ENCODE results near the gene TLX2. TPM values are rescaled to one million over a fixed set of nuclear protein-coding genes. Genes with fewer than 3 reads are reported as not detected.

Gene TLX2
- total and polyA plus RNA-seq, 2 of the 13 experiments (the other 11 are each of a cell fraction or from before 2014, with no cell fraction given): 0.05 to 0.20 TPM

DNA sequence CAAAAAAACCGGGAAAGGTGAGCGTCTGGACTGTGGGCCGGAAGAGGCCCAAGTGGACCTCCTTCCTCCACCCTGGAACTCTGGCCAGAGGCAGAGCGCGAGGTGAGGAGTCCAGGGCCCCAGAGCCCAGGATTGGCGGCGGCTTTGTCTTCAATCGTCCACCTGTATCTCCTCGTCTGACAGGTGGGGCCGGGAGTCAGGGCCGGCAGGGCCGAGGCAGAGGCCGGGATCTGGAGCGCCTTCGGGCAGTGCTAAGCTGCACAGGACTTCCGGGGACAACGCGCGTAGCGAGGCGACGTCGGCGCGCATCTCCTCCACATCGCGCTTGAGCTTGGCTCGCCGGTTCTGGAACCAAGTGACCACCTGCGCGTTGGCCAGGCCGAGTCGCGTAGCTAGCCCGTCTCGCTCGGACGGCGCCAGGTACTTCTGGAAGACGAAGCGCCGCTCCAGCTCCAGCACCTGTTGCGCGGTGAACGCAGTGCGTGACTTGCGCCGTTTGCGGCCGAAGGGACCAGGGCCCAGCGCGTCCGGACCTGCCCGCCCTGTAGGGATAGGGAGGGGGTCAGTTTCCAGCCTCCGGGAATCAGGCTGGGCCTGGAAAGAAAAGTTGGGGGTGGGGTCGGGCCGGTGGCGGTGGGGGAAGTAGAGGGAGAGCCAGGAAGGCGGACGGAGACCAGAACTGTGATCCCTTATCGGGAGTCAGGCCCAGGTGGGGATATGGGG, 16.3 kb upstream of the TLX2 start (continued):
- no peak for TF ChIP-seq IRF2 (CRISPR knock-in tag; IDR thresholded peaks at IDR 0.05)
- peak; percentile 85 for TF ChIP-seq ZFX (CRISPR knock-in tag; IDR thresholded peaks at IDR 0.05; ENCODE audit: low read depth)
- TF ChIP-seq, protein P1, sequence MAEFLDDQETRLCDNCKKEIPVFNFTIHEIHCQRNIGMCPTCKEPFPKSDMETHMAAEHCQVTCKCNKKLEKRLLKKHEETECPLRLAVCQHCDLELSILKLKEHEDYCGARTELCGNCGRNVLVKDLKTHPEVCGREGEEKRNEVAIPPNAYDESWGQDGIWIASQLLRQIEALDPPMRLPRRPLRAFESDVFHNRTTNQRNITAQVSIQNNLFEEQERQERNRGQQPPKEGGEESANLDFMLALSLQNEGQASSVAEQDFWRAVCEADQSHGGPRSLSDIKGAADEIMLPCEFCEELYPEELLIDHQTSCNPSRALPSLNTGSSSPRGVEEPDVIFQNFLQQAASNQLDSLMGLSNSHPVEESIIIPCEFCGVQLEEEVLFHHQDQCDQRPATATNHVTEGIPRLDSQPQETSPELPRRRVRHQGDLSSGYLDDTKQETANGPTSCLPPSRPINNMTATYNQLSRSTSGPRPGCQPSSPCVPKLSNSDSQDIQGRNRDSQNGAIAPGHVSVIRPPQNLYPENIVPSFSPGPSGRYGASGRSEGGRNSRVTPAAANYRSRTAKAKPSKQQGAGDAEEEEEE (CRISPR knock-in tag; IDR thresholded peaks at IDR 0.05; ENCODE audit: borderline replicate concordance): no peak
- no peak for TF ChIP-seq THAP11 (CRISPR knock-in tag; IDR thresholded peaks at IDR 0.05)
- no peak for TF ChIP-seq FOXA3 (CRISPR knock-in tag; IDR thresholded peaks at IDR 0.05)
- TF ChIP-seq SMAD9 (CRISPR knock-in tag; IDR thresholded peaks at IDR 0.05): 0 out of 2 replicates have a peak, but pooled peaks have one; percentile 30
- TF ChIP-seq FOXP1 (IDR thresholded peaks at IDR 0.05): no peak
- no peak for TF ChIP-seq FOXP1 (CRISPR knock-in tag; IDR thresholded peaks at IDR 0.05)
- no peak for TF ChIP-seq ZNF24 (IDR thresholded peaks at IDR 0.05)
- no peak for TF ChIP-seq ZNF556 (CRISPR knock-in tag; IDR thresholded peaks at IDR 0.05; ENCODE audit: borderline replicate concordance)
- no peak; the same call in 1 of the 2 replicates for TF ChIP-seq RAD21 (CRISPR knock-in tag; IDR thresholded peaks at IDR 0.05)
- no peak for TF ChIP-seq ZSCAN12 (CRISPR knock-in tag; IDR thresholded peaks at IDR 0.05)
- no peak; the same call in 1 of the 2 replicates for TF ChIP-seq ZNF766 (CRISPR knock-in tag; IDR thresholded peaks at IDR 0.05; ENCODE audit: borderline replicate concordance)
- TF ChIP-seq, protein P2, sequence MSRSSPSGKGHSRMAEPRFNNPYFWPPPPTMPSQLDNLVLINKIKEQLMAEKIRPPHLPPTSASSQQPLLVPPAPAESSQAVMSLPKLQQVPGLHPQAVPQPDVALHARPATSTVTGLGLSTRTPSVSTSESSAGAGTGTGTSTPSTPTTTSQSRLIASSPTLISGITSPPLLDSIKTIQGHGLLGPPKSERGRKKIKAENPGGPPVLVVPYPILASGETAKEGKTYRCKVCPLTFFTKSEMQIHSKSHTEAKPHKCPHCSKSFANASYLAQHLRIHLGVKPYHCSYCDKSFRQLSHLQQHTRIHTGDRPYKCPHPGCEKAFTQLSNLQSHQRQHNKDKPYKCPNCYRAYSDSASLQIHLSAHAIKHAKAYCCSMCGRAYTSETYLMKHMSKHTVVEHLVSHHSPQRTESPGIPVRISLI (CRISPR knock-in tag; IDR thresholded peaks at IDR 0.05; ENCODE audit: borderline replicate concordance): peak; percentile 54; the same call in 1 of the 2 replicates
- TF ChIP-seq, protein P3, sequence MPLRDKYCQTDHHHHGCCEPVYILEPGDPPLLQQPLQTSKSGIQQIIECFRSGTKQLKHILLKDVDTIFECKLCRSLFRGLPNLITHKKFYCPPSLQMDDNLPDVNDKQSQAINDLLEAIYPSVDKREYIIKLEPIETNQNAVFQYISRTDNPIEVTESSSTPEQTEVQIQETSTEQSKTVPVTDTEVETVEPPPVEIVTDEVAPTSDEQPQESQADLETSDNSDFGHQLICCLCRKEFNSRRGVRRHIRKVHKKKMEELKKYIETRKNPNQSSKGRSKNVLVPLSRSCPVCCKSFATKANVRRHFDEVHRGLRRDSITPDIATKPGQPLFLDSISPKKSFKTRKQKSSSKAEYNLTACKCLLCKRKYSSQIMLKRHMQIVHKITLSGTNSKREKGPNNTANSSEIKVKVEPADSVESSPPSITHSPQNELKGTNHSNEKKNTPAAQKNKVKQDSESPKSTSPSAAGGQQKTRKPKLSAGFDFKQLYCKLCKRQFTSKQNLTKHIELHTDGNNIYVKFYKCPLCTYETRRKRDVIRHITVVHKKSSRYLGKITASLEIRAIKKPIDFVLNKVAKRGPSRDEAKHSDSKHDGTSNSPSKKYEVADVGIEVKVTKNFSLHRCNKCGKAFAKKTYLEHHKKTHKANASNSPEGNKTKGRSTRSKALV (CRISPR knock-in tag; IDR thresholded peaks at IDR 0.05): peak; percentile 86
- peak; percentile 54; the same call in 1 of the 2 replicates for TF ChIP-seq ZMYM2 (CRISPR knock-in tag; IDR thresholded peaks at IDR 0.05)
- TF ChIP-seq MXI1 (IDR thresholded peaks at IDR 0.05; ENCODE audit: borderline replicate concordance, low read depth, low read length): no peak
- TF ChIP-seq, protein P4, sequence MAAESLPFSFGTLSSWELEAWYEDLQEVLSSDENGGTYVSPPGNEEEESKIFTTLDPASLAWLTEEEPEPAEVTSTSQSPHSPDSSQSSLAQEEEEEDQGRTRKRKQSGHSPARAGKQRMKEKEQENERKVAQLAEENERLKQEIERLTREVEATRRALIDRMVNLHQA (CRISPR knock-in tag; IDR thresholded peaks at IDR 0.05): no peak
- no peak for TF ChIP-seq RFX1 (IDR thresholded peaks at IDR 0.05)
- TF ChIP-seq, protein P5, sequence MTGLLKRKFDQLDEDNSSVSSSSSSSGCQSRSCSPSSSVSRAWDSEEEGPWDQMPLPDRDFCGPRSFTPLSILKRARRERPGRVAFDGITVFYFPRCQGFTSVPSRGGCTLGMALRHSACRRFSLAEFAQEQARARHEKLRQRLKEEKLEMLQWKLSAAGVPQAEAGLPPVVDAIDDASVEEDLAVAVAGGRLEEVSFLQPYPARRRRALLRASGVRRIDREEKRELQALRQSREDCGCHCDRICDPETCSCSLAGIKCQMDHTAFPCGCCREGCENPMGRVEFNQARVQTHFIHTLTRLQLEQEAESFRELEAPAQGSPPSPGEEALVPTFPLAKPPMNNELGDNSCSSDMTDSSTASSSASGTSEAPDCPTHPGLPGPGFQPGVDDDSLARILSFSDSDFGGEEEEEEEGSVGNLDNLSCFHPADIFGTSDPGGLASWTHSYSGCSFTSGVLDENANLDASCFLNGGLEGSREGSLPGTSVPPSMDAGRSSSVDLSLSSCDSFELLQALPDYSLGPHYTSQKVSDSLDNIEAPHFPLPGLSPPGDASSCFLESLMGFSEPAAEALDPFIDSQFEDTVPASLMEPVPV (CRISPR knock-in tag; IDR thresholded peaks at IDR 0.05): peak; percentile 84; the same call in 1 of the 2 replicates
- TF ChIP-seq, protein P6, sequence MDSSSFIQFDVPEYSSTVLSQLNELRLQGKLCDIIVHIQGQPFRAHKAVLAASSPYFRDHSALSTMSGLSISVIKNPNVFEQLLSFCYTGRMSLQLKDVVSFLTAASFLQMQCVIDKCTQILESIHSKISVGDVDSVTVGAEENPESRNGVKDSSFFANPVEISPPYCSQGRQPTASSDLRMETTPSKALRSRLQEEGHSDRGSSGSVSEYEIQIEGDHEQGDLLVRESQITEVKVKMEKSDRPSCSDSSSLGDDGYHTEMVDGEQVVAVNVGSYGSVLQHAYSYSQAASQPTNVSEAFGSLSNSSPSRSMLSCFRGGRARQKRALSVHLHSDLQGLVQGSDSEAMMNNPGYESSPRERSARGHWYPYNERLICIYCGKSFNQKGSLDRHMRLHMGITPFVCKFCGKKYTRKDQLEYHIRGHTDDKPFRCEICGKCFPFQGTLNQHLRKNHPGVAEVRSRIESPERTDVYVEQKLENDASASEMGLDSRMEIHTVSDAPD (CRISPR knock-in tag; IDR thresholded peaks at IDR 0.05): peak; percentile 73; the same call in 1 of the 2 replicates
- no peak for TF ChIP-seq ESRRA (CRISPR knock-in tag; IDR thresholded peaks at IDR 0.05; ENCODE audit: low read depth)
- TF ChIP-seq TBX2 (CRISPR knock-in tag; IDR thresholded peaks at IDR 0.05; ENCODE audit: borderline replicate concordance): peak; percentile 72

Data from HepG2 (cell line).